IMR-90 (cell line): Measurements from ENCODE around the gene NSL1.

Source experiments
- CEBPB ChIP-seq: IDR thresholded peaks from 2 replicates; pipeline ENCODE4 v1.6.1; 2012; ENCODE audit warnings: low read depth, low read length, improper control_type of control experiment
- CHD1 ChIP-seq: IDR thresholded peaks from 2 replicates; pipeline ENCODE4 v1.6.1; 2012; ENCODE audit warnings: low read depth, low read length, improper control_type of control experiment
- MAFK ChIP-seq: IDR thresholded peaks from 2 replicates; pipeline ENCODE4 v1.6.1; 2012; ENCODE audit warnings: low read depth, low read length, improper control_type of control experiment
- RAD21 ChIP-seq: IDR thresholded peaks from 2 replicates; pipeline ENCODE4 v1.6.1; 2012; ENCODE audit warnings: low read length, improper control_type of control experiment
- SMC3 ChIP-seq: fragments of 150-350 bp; IDR thresholded peaks from 2 replicates; pipeline ENCODE4 v1.6.1; 2016; ENCODE audit warnings: low read depth, mild to moderate bottlenecking, antibody characterized with exemption, low read length, moderate library complexity
- TF ChIP-seq, protein P1 (sequence below): conservative IDR thresholded peaks from 2 replicates; pipeline ENCODE4 v1.5.1; 2012; ENCODE audit warnings: mild to moderate bottlenecking, low read depth, low read length, improper control_type of control experiment
- TF ChIP-seq, protein P2 (sequence below): fragments of 150-350 bp; IDR thresholded peaks from 2 replicates; pipeline ENCODE4 v1.6.1; 2017; ENCODE audit warnings: mild to moderate bottlenecking, antibody characterized with exemption, low read length, low read depth

DNA sequence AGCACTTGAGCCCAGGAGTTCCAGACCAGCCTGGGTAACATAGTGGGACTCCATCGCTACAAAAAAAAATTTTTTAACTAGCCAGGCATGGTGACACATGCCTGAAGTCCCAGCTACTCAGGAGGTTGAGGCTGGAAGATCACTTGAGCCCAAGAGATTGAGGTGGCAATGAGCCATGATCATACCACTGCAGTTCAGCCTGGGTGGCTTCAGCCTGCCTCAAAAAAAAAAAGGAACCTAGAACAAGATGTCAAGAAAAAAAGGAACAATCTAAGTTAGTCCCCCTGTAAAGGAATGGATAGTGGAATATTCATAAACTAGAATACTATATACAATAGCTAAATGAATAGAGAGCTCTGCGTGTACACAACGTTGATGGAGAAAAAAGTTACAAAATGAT, 14.4 kb downstream of the NSL1 start:
- TF ChIP-seq, protein P1, sequence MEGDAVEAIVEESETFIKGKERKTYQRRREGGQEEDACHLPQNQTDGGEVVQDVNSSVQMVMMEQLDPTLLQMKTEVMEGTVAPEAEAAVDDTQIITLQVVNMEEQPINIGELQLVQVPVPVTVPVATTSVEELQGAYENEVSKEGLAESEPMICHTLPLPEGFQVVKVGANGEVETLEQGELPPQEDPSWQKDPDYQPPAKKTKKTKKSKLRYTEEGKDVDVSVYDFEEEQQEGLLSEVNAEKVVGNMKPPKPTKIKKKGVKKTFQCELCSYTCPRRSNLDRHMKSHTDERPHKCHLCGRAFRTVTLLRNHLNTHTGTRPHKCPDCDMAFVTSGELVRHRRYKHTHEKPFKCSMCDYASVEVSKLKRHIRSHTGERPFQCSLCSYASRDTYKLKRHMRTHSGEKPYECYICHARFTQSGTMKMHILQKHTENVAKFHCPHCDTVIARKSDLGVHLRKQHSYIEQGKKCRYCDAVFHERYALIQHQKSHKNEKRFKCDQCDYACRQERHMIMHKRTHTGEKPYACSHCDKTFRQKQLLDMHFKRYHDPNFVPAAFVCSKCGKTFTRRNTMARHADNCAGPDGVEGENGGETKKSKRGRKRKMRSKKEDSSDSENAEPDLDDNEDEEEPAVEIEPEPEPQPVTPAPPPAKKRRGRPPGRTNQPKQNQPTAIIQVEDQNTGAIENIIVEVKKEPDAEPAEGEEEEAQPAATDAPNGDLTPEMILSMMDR: no peak
- TF ChIP-seq MAFK (no peak), SMC3 (no peak), RAD21 (no peak), CEBPB (no peak), CHD1 (no peak)
- TF ChIP-seq, protein P2, sequence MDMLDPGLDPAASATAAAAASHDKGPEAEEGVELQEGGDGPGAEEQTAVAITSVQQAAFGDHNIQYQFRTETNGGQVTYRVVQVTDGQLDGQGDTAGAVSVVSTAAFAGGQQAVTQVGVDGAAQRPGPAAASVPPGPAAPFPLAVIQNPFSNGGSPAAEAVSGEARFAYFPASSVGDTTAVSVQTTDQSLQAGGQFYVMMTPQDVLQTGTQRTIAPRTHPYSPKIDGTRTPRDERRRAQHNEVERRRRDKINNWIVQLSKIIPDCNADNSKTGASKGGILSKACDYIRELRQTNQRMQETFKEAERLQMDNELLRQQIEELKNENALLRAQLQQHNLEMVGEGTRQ: no peak
